DOHH2 (cell line): ENCODE measurements around the gene TRAF2.

ENCODE experiments used
- H3F3A ChIP-seq: fragments of 200-600 bp; sonication (generic), shearing (Covaris generic); 2 replicates; pipeline ENCODE4 v1.6.0; 2016; ENCODE audit warnings: antibody characterized with exemption, mild to moderate bottlenecking; ENCODE audit not compliant: control insufficient read depth, insufficient read depth
- H3K27ac ChIP-seq: fragments of 200-600 bp; sonication (generic); 2 replicates; pipeline ENCODE4 v1.5.1; 2014; ENCODE audit warnings: low read depth, mild to moderate bottlenecking, low read length, moderate library complexity
- H3K27me3 ChIP-seq: fragments of 200-600 bp; sonication (generic); 2 replicates; pipeline ENCODE4 v1.6.1; 2014; ENCODE audit warnings: mild to moderate bottlenecking, low read length, mixed read lengths; ENCODE audit not compliant: control insufficient read depth
- H3K36me3 ChIP-seq: fragments of 200-600 bp; sonication (generic); 2 replicates; pipeline ENCODE4 v1.6.1; 2014; ENCODE audit warnings: mild to moderate bottlenecking, low read length, moderate library complexity, mixed read lengths; ENCODE audit not compliant: control insufficient read depth
- H3K4me1 ChIP-seq: fragments of 200-600 bp; sonication (generic); 2 replicates; pipeline ENCODE4 v1.6.1; 2014; ENCODE audit warnings: mild to moderate bottlenecking, low read length, mixed read lengths; ENCODE audit not compliant: control insufficient read depth
- H3K4me2 ChIP-seq: fragments of 200-600 bp; sonication (generic); 2 replicates; pipeline ENCODE4 v1.6.0; 2014; ENCODE audit warnings: mild to moderate bottlenecking, low read length, moderate library complexity
- H3K4me3 ChIP-seq: fragments of 200-600 bp; sonication (generic); 2 replicates; pipeline ENCODE4 v1.5.1; 2014; ENCODE audit warnings: mild to moderate bottlenecking, low read length, mixed read lengths
- H3K79me2 ChIP-seq: fragments of 200-600 bp; sonication (generic); 2 replicates; pipeline ENCODE4 v1.6.1; 2014; ENCODE audit warnings: mild to moderate bottlenecking, low read length, mixed read lengths; ENCODE audit not compliant: control insufficient read depth
- H3K9me2 ChIP-seq: fragments of 200-600 bp; sonication (generic); replicated peaks from 2 replicates; pipeline ENCODE4 v1.6.1; 2014; ENCODE audit warnings: mild to moderate bottlenecking, low read length, mixed read lengths; ENCODE audit not compliant: control insufficient read depth
- H3K9me3 ChIP-seq: fragments of 200-600 bp; sonication (generic); 2 replicates; pipeline ENCODE4 v1.6.1; 2014; ENCODE audit warnings: antibody characterized with exemption, low read length, mixed read lengths; ENCODE audit not compliant: control insufficient read depth, insufficient read depth
- H4K20me1 ChIP-seq: fragments of 200-600 bp; sonication (generic); 2 replicates; pipeline ENCODE4 v1.6.0; 2014; ENCODE audit warnings: low read depth, mild to moderate bottlenecking, antibody characterized with exemption, low read length, moderate library complexity; ENCODE audit not compliant: control insufficient read depth, insufficient read depth
- CTCF ChIP-seq: fragments of 200-600 bp; sonication (generic); IDR thresholded peaks from one replicate; pipeline ENCODE4 v1.5.1; 2014; ENCODE audit warnings: antibody characterized with exemption, mild to moderate bottlenecking, low read depth, low read length; ENCODE audit not compliant: poor library complexity, severe bottlenecking
- EZH2phosphoT487 ChIP-seq: fragments of 200-600 bp; sonication (generic); IDR thresholded peaks from 2 replicates; pipeline ENCODE4 v1.6.1; 2017; ENCODE audit warnings: borderline replicate concordance, mild to moderate bottlenecking, antibody characterized with exemption, low read length, moderate library complexity, mixed read lengths

TRAF2 gene

GRCh38 chr9:136913701-136914438 is 27.6 kb downstream of the TRAF2 start:
- Histone ChIP-seq H3K79me2 (peaks cover 10% of the 10 kb centered on the region), H3K4me3 (no peak overlapping the region), H3F3A (no peaks in the 10 kb centered on the region), H4K20me1 (0 out of 2 replicates have a peak, but pooled peaks cover 3% of the 10 kb centered on the region), H3K4me1 (no peaks in the 10 kb centered on the region), H3K4me2 (no peak overlapping the region), H3K27me3 (no peaks in the 10 kb centered on the region), H3K9me3 (no peaks in the 10 kb centered on the region), H3K27ac (no peak overlapping the region), H3K36me3 (peaks cover 74% of the 10 kb centered on the region), H3K9me2 (no peaks in the 10 kb centered on the region)
- TF ChIP-seq EZH2phosphoT487, result no peak
- TF ChIP-seq CTCF, result no peak

- no peaks in the 10 kb centered on the region for H3K27me3 ChIP-seq
- no peaks in the 10 kb centered on the region for H3K4me1 ChIP-seq
- peaks cover 10% of the 10 kb centered on the region for H3K79me2 ChIP-seq
- 0 out of 2 replicates have a peak, but pooled peaks cover 3% of the 10 kb centered on the region for H4K20me1 ChIP-seq
- H3K36me3 ChIP-seq, result peaks cover 69% of the 10 kb centered on the region
- no peak overlapping the region for H3K4me3 ChIP-seq
- no peak overlapping the region for H3K27ac ChIP-seq
- TF ChIP-seq EZH2phosphoT487 (no peak), CTCF (no peak)
- no peaks in the 10 kb centered on the region for H3F3A ChIP-seq
- H3K9me3 ChIP-seq, result no peaks in the 10 kb centered on the region
- no peaks in the 10 kb centered on the region for H3K9me2 ChIP-seq
- no peak overlapping the region for H3K4me2 ChIP-seq
These were observed 29.5 kb downstream of the TRAF2 start for GRCh38 chr9:136915632-136916329.

DNA sequence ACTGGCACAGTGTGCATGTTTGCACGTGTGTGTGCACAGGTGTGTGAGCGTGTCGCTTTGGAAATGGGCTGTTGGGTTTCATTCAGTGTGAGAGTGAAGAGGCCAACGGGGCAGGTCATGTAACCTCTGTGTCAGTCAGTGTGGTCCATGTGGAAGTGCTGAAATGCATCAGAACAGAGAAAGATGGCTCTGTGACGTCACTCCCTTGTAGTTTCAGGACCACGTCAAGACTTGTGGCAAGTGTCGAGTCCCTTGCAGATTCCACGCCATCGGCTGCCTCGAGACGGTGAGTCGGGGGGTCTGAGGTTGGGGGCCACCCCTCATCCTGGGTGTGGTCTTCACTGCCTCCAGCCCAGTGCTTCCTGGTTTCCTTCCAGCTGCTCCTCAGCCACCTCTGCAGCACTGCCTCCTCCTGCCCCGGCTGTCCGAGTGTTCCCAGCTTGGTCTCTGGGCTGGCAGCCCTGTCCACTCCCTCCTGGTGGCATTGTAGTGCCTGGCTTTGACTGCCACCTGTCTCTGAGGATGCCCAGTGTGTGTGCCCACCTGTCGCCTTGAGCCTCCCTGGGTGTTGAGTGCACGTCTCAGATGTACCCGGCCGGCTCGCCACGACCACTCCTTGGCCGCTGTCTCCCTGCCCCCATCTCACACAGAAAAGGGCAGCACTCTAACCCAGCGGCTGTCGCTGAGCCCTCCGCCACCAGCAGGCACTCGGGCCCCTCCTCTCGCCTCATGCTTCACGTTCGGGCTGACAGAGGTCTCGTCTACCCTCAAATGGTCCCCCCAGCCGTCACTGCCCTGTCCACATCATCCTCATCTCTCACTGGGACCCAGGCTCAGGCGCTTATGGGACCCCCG is 30.2 kb downstream of the TRAF2 start:
- H3K9me2 ChIP-seq, result no peaks in the 10 kb centered on the region
- peaks cover 10% of the 10 kb centered on the region for H3K79me2 ChIP-seq
- TF ChIP-seq CTCF (no peak), EZH2phosphoT487 (no peak)
- H3K4me2 ChIP-seq, result no peak overlapping the region
- H3K36me3 ChIP-seq, result peaks cover 69% of the 10 kb centered on the region
- no peaks in the 10 kb centered on the region for H3K4me1 ChIP-seq
- no peaks in the 10 kb centered on the region for H3K27me3 ChIP-seq
- no peak overlapping the region for H3K4me3 ChIP-seq
- H3K9me3 ChIP-seq, result no peaks in the 10 kb centered on the region
- H3K27ac ChIP-seq, result no peak overlapping the region
- H3F3A ChIP-seq, result no peaks in the 10 kb centered on the region
- H4K20me1 ChIP-seq, result 0 out of 2 replicates have a peak, but pooled peaks cover 3% of the 10 kb centered on the region
